HEK293 (cell line): Measurements from ENCODE around the gene ZNF764.

Experiments used
- BCL6B ChIP-seq: fragments of 450-650 bp; formaldehyde crosslinking; IDR thresholded peaks from 2 replicates; pipeline ENCODE4 v1.5.1; 2017; ENCODE audit warnings: missing biosample characterization, missing genetic modification characterization
- FEZF1 ChIP-seq: fragments of 450-650 bp; formaldehyde crosslinking; IDR thresholded peaks from 2 replicates; pipeline ENCODE4 v1.5.1; 2016; ENCODE audit warnings: missing biosample characterization, missing genetic modification characterization
- KLF1 ChIP-seq: fragments of 450-650 bp; formaldehyde crosslinking; IDR thresholded peaks from 2 replicates; pipeline ENCODE4 v1.5.1; 2016; ENCODE audit warnings: missing biosample characterization, missing genetic modification characterization
- KLF8 ChIP-seq: fragments of 450-650 bp; formaldehyde crosslinking; IDR thresholded peaks from 2 replicates; pipeline ENCODE4 v1.5.1; 2016; ENCODE audit warnings: missing biosample characterization, missing genetic modification characterization
- REPIN1 ChIP-seq: fragments of 450-650 bp; formaldehyde crosslinking; IDR thresholded peaks from 2 replicates; pipeline ENCODE4 v1.5.1; 2017; ENCODE audit warnings: missing biosample characterization, missing genetic modification characterization, low read depth
- SETDB1 ChIP-seq: IDR thresholded peaks from one replicate; pipeline ENCODE4 v1.6.1; 2017; ENCODE audit warnings: mild to moderate bottlenecking, low read length, moderate library complexity, mixed read lengths; ENCODE audit not compliant: insufficient read length
- WT1 ChIP-seq: fragments of 450-650 bp; formaldehyde crosslinking; IDR thresholded peaks from 2 replicates; pipeline ENCODE4 v1.5.1; 2016; ENCODE audit warnings: missing biosample characterization, missing genetic modification characterization
- YY1 ChIP-seq: fragments of 450-650 bp; formaldehyde crosslinking; IDR thresholded peaks from 2 replicates; pipeline ENCODE4 v1.5.1; 2018; ENCODE audit warnings: missing biosample characterization, missing genetic modification characterization
- YY2 ChIP-seq: fragments of 450-650 bp; formaldehyde crosslinking; IDR thresholded peaks from 2 replicates; pipeline ENCODE4 v1.5.1; 2016; ENCODE audit warnings: missing biosample characterization, missing genetic modification characterization
- ZBTB8A ChIP-seq: fragments of 450-650 bp; formaldehyde crosslinking; IDR thresholded peaks from 2 replicates; pipeline ENCODE4 v1.5.1; 2016; ENCODE audit warnings: missing biosample characterization, missing genetic modification characterization
- ZNF138 ChIP-seq: fragments of 450-650 bp; formaldehyde crosslinking; IDR thresholded peaks from 2 replicates; pipeline ENCODE4 v1.5.1; 2016; ENCODE audit warnings: missing biosample characterization, missing genetic modification characterization, borderline replicate concordance
- ZNF169 ChIP-seq: fragments of 450-650 bp; formaldehyde crosslinking; IDR thresholded peaks from 2 replicates; pipeline ENCODE4 v1.5.1; 2016; ENCODE audit warnings: missing biosample characterization, missing genetic modification characterization
- ZNF211 ChIP-seq: fragments of 450-650 bp; formaldehyde crosslinking; IDR thresholded peaks from 2 replicates; pipeline ENCODE4 v1.5.1; 2016; ENCODE audit warnings: low read depth, missing biosample characterization, missing genetic modification characterization
- ZNF23 ChIP-seq: fragments of 450-650 bp; formaldehyde crosslinking; IDR thresholded peaks from 2 replicates; pipeline ENCODE4 v1.5.1; 2016; ENCODE audit warnings: missing biosample characterization, missing genetic modification characterization, borderline replicate concordance
- ZNF24 ChIP-seq: fragments of 450-650 bp; formaldehyde crosslinking; IDR thresholded peaks from 2 replicates; pipeline ENCODE4 v1.5.1; 2016; ENCODE audit warnings: missing biosample characterization, missing genetic modification characterization
- ZNF266 ChIP-seq: fragments of 450-650 bp; formaldehyde crosslinking; IDR thresholded peaks from 2 replicates; pipeline ENCODE4 v1.5.1; 2016; ENCODE audit warnings: missing biosample characterization, missing genetic modification characterization, low read depth
- ZNF311 ChIP-seq: fragments of 450-650 bp; formaldehyde crosslinking; IDR thresholded peaks from 2 replicates; pipeline ENCODE4 v1.5.1; 2017; ENCODE audit warnings: missing biosample characterization, missing genetic modification characterization, borderline replicate concordance
- ZNF341 ChIP-seq: fragments of 450-650 bp; formaldehyde crosslinking; IDR thresholded peaks from 2 replicates; pipeline ENCODE4; 2016; ENCODE audit warnings: low read depth, missing biosample characterization, missing genetic modification characterization
- ZNF366 ChIP-seq: fragments of 450-650 bp; formaldehyde crosslinking; conservative IDR thresholded peaks from 2 replicates; pipeline ENCODE4 v1.5.1; 2016; ENCODE audit warnings: missing biosample characterization, missing genetic modification characterization
- ZNF37A ChIP-seq: fragments of 450-650 bp; IDR thresholded peaks from 2 replicates; pipeline ENCODE4 v1.5.1; 2018; ENCODE audit warnings: missing biosample characterization, missing genetic modification characterization
- ZNF394 ChIP-seq: fragments of 450-650 bp; formaldehyde crosslinking; IDR thresholded peaks from 2 replicates; pipeline ENCODE4 v1.5.1; 2016; ENCODE audit warnings: missing biosample characterization, missing genetic modification characterization, mild to moderate bottlenecking, moderate library complexity, borderline replicate concordance
- ZNF404 ChIP-seq: fragments of 450-650 bp; formaldehyde crosslinking; IDR thresholded peaks from 2 replicates; pipeline ENCODE4 v1.5.1; 2017; ENCODE audit warnings: missing biosample characterization, missing genetic modification characterization
- ZNF473 ChIP-seq: fragments of 450-650 bp; formaldehyde crosslinking; IDR thresholded peaks from 2 replicates; pipeline ENCODE4 v1.5.1; 2017; ENCODE audit warnings: missing biosample characterization, missing genetic modification characterization
- ZNF501 ChIP-seq: fragments of 450-650 bp; formaldehyde crosslinking; IDR thresholded peaks from 2 replicates; pipeline ENCODE4 v1.5.1; 2016; ENCODE audit warnings: missing biosample characterization, missing genetic modification characterization
- ZNF600 ChIP-seq: fragments of 450-650 bp; formaldehyde crosslinking; IDR thresholded peaks from 2 replicates; pipeline ENCODE4 v1.5.1; 2016; ENCODE audit warnings: missing biosample characterization, missing genetic modification characterization
- ZNF610 ChIP-seq: fragments of 450-650 bp; formaldehyde crosslinking; IDR thresholded peaks from 2 replicates; pipeline ENCODE4 v1.5.1; 2016; ENCODE audit warnings: missing biosample characterization, missing genetic modification characterization, borderline replicate concordance
- ZNF624 ChIP-seq: fragments of 450-650 bp; formaldehyde crosslinking; IDR thresholded peaks from 2 replicates; pipeline ENCODE4 v1.5.1; 2017; ENCODE audit warnings: missing biosample characterization, missing genetic modification characterization
- ZNF626 ChIP-seq: fragments of 450-650 bp; sonication (Bioruptor Pico); formaldehyde crosslinking; IDR thresholded peaks from 2 replicates; pipeline ENCODE4 v1.5.1; 2018; ENCODE audit warnings: missing biosample characterization, missing genetic modification characterization, inconsistent platforms
- ZNF629 ChIP-seq: fragments of 450-650 bp; formaldehyde crosslinking; IDR thresholded peaks from 2 replicates; pipeline ENCODE4 v1.5.1; 2017; ENCODE audit warnings: missing biosample characterization, missing genetic modification characterization
- ZNF660 ChIP-seq: fragments of 450-650 bp; IDR thresholded peaks from 2 replicates; pipeline ENCODE4 v1.5.1; 2018; ENCODE audit warnings: missing biosample characterization, mild to moderate bottlenecking, missing genetic modification characterization
- ZNF701 ChIP-seq: fragments of 450-650 bp; formaldehyde crosslinking; IDR thresholded peaks from 2 replicates; pipeline ENCODE4 v1.5.1; 2016; ENCODE audit warnings: missing biosample characterization, missing genetic modification characterization
- ZNF792 ChIP-seq: fragments of 450-650 bp; formaldehyde crosslinking; IDR thresholded peaks from 2 replicates; pipeline ENCODE4 v1.5.1; 2016; ENCODE audit warnings: missing biosample characterization, missing genetic modification characterization
- ZSCAN4 ChIP-seq: fragments of 450-650 bp; formaldehyde crosslinking; IDR thresholded peaks from 2 replicates; pipeline ENCODE4 v1.5.1; 2017; ENCODE audit warnings: missing biosample characterization, missing genetic modification characterization
- TF ChIP-seq, protein P1 (sequence below): fragments of 450-650 bp; formaldehyde crosslinking; IDR thresholded peaks from 2 replicates; pipeline ENCODE4 v1.5.1; 2016; ENCODE audit warnings: missing biosample characterization, missing genetic modification characterization
- TF ChIP-seq, protein P2 (sequence below): fragments of 450-650 bp; formaldehyde crosslinking; IDR thresholded peaks from 2 replicates; pipeline ENCODE4 v1.5.1; 2017; ENCODE audit warnings: missing biosample characterization, missing genetic modification characterization
- TF ChIP-seq, protein P3 (sequence below): fragments of 450-650 bp; formaldehyde crosslinking; IDR thresholded peaks from 2 replicates; pipeline ENCODE4 v1.5.1; 2016; ENCODE audit warnings: missing biosample characterization, missing genetic modification characterization

Gene ZNF764

DNA sequence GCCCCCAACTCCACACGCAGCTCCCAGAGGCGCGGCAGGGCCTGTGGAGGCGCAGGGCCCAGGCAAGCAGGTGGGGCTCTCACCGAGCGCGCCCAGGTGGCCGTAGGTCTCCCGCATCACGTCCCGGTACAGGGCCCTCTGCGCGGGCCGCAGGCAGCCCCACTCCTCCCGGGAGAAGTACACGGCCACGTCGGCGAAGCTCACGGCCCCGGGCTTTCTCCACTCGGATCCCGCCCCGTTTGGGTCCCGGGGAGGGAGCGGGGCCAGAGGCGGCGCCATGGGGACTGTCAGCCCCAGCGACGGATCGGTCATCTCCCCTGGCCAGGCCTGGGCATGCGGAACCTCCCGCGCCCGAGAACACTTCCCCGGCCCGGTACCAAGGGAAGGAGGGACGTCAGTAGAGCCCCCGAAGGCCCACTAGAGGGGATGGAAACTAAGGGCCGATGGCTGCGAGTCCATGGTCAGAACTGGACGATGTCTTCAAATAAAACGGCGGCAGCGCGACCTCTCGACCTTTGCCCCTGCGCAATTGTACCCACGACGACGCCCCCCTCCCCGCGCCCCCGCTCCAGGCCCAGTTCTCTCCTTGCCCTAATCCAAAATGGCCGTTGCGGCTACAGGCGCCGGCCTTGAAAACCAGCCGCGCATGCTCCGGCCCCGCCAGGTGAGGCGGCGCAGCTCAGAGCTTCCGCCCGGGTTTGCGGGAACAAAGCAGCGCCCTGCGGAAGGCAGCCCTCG, 23.6 kb downstream of the ZNF764 start, which contains the start of gene ZNF747 (continued):
- TF ChIP-seq ZNF501 (tag by site-specific recombination) (peak; percentile 72), ZBTB8A (peak; percentile 97), YY2 (peak; percentile 93), ZNF138 (tag by site-specific recombination) (no peak), ZNF626 (tag by site-specific recombination) (no peak), ZNF701 (tag by site-specific recombination) (no peak), WT1 (tag by site-specific recombination) (peak; percentile 55), ZNF169 (tag by site-specific recombination) (no peak), ZNF366 (tag by site-specific recombination) (peak; percentile 51), ZNF792 (tag by site-specific recombination) (no peak; the same call in 1 of the 2 replicates), KLF8 (tag by site-specific recombination) (peak; percentile 97), ZNF266 (tag by site-specific recombination) (no peak), ZNF473 (tag by site-specific recombination) (no peak), ZNF24 (tag by site-specific recombination) (peak; percentile 62), BCL6B (tag by site-specific recombination) (no peak), ZNF341 (peak; percentile 83), ZNF610 (tag by site-specific recombination) (peak; percentile 82; the same call in 1 of the 2 replicates), ZNF23 (tag by site-specific recombination) (no peak), YY1 (tag by site-specific recombination) (peak; percentile 99), ZNF37A (tag by site-specific recombination) (no peak), ZNF629 (tag by site-specific recombination) (no peak; the same call in 1 of the 2 replicates), KLF1 (tag by site-specific recombination) (peak; percentile 73), ZNF404 (tag by site-specific recombination) (no peak), ZNF394 (peak; percentile 69), ZSCAN4 (tag by site-specific recombination) (peak; percentile 28; the same call in 1 of the 2 replicates), ZNF660 (tag by site-specific recombination) (0 out of 2 replicates have a peak, but pooled peaks have one; percentile 71), REPIN1 (no peak), FEZF1 (no peak), ZNF311 (tag by site-specific recombination) (no peak), ZNF600 (tag by site-specific recombination) (no peak; the same call in 1 of the 2 replicates), SETDB1 (no peak), ZNF624 (no peak), ZNF211 (no peak)
- TF ChIP-seq, protein P1, sequence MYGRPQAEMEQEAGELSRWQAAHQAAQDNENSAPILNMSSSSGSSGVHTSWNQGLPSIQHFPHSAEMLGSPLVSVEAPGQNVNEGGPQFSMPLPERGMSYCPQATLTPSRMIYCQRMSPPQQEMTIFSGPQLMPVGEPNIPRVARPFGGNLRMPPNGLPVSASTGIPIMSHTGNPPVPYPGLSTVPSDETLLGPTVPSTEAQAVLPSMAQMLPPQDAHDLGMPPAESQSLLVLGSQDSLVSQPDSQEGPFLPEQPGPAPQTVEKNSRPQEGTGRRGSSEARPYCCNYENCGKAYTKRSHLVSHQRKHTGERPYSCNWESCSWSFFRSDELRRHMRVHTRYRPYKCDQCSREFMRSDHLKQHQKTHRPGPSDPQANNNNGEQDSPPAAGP (tag by site-specific recombination) = peak; percentile 86
- TF ChIP-seq, protein P2, sequence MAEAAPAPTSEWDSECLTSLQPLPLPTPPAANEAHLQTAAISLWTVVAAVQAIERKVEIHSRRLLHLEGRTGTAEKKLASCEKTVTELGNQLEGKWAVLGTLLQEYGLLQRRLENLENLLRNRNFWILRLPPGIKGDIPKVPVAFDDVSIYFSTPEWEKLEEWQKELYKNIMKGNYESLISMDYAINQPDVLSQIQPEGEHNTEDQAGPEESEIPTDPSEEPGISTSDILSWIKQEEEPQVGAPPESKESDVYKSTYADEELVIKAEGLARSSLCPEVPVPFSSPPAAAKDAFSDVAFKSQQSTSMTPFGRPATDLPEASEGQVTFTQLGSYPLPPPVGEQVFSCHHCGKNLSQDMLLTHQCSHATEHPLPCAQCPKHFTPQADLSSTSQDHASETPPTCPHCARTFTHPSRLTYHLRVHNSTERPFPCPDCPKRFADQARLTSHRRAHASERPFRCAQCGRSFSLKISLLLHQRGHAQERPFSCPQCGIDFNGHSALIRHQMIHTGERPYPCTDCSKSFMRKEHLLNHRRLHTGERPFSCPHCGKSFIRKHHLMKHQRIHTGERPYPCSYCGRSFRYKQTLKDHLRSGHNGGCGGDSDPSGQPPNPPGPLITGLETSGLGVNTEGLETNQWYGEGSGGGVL (tag by site-specific recombination) = peak; percentile 72
- TF ChIP-seq, protein P3, sequence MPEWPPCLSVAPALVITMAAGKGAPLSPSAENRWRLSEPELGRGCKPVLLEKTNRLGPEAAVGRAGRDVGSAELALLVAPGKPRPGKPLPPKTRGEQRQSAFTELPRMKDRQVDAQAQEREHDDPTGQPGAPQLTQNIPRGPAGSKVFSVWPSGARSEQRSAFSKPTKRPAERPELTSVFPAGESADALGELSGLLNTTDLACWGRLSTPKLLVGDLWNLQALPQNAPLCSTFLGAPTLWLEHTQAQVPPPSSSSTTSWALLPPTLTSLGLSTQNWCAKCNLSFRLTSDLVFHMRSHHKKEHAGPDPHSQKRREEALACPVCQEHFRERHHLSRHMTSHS (tag by site-specific recombination) = no peak
